Neuronal stem cell (in vitro differentiated cells): Measurements from ENCODE around the gene EIF2B4.

Experiments used
- DNase-seq: peaks from one replicate; pipeline ENCODE4 v3.0.0-alpha.2; 2013; ENCODE audit warnings: low spot score
- H2AFZ ChIP-seq: one replicate; pipeline ENCODE4 v1.6.1; 2013; ENCODE audit warnings: mild to moderate bottlenecking, low read length, inconsistent platforms
- H2AK5ac ChIP-seq: 2 replicates; pipeline ENCODE4 v1.6.1; 2013; ENCODE audit warnings: low read depth, mild to moderate bottlenecking, inconsistent platforms, low read length, moderate library complexity, mixed read lengths
- H2BK120ac ChIP-seq: 2 replicates; pipeline ENCODE4 v1.6.1; 2013; ENCODE audit warnings: low read depth, mild to moderate bottlenecking, inconsistent platforms, low read length, moderate library complexity, mixed read lengths
- H2BK12ac ChIP-seq: one replicate; pipeline ENCODE4 v1.6.1; 2013; ENCODE audit warnings: low read length, inconsistent platforms
- H2BK15ac ChIP-seq: 2 replicates; pipeline ENCODE4 v1.6.1; 2013; ENCODE audit warnings: mild to moderate bottlenecking, low read length, inconsistent platforms, mixed read lengths
- H2BK5ac ChIP-seq: one replicate; pipeline ENCODE4 v1.6.1; 2013; ENCODE audit warnings: inconsistent platforms, mild to moderate bottlenecking, low read length, moderate library complexity
- H3K14ac ChIP-seq: one replicate; pipeline ENCODE4 v1.6.1; 2013; ENCODE audit warnings: low read length, inconsistent platforms
- H3K18ac ChIP-seq: 2 replicates; pipeline ENCODE4 v1.6.1; 2013; ENCODE audit warnings: low read length, inconsistent platforms
- H3K23ac ChIP-seq: 2 replicates; pipeline ENCODE4 v1.6.1; 2013; ENCODE audit warnings: low read depth, mild to moderate bottlenecking, mixed read lengths, low read length, inconsistent platforms; ENCODE audit not compliant: poor library complexity
- H3K27ac ChIP-seq: replicated peaks from 3 replicates; pipeline ENCODE4 v1.5.1; 2013; ENCODE audit warnings: low read length, inconsistent platforms
- H3K27me3 ChIP-seq, 3 experiments: 2 replicates each; pipeline ENCODE4 v1.6.1; 2013; ENCODE audit warnings: low read length in 3 of 3, mild to moderate bottlenecking in 2 of 3, inconsistent platforms in 1 of 3, low read depth in 1 of 3, mixed read lengths in 1 of 3, moderate library complexity in 1 of 3; ENCODE audit not compliant: control insufficient read depth in 3 of 3, insufficient read depth in 3 of 3
- H3K36me3 ChIP-seq, 2 donors: replicated peaks in 1 of 2; 2 replicates each; pipeline ENCODE4 v1.6.1; 2013; ENCODE audit warnings: low read length in 2 of 2; ENCODE audit not compliant: control insufficient read depth in 2 of 2, insufficient read depth in 2 of 2
- H3K4ac ChIP-seq: 2 replicates; pipeline ENCODE4 v1.6.1; 2013; ENCODE audit warnings: inconsistent platforms, mild to moderate bottlenecking, low read length, moderate library complexity
- H3K4me1 ChIP-seq, 2 donors: 1 replicate in 1 of 2; 2 replicates in 1 of 2; pipeline ENCODE4 v1.6.1; 2013; ENCODE audit warnings: low read length in 2 of 2, low read depth in 1 of 2; ENCODE audit not compliant: control insufficient read depth in 2 of 2, insufficient read depth in 1 of 2
- H3K4me2 ChIP-seq: one replicate; pipeline ENCODE4 v1.6.1; 2013; ENCODE audit warnings: mild to moderate bottlenecking, low read length, inconsistent platforms; ENCODE audit not compliant: insufficient read depth, poor library complexity, severe bottlenecking
- H3K4me3 ChIP-seq, 2 donors: 2 replicates each; pipeline ENCODE4 v1.5.1; 2013; ENCODE audit warnings: low read length in 2 of 2, mild to moderate bottlenecking in 2 of 2, inconsistent platforms in 1 of 2, moderate library complexity in 1 of 2
- H3K79me1 ChIP-seq: one replicate; pipeline ENCODE4 v1.6.1; 2013; ENCODE audit warnings: low read depth, mild to moderate bottlenecking, inconsistent platforms, low read length, moderate library complexity
- H3K9ac ChIP-seq: one replicate; pipeline ENCODE4 v1.6.1; 2013; ENCODE audit warnings: mild to moderate bottlenecking, low read depth, low read length, inconsistent platforms; ENCODE audit not compliant: poor library complexity
- H3K9me3 ChIP-seq, 2 donors: replicated peaks in 1 of 2; 2 replicates each; pipeline versions ENCODE3 to v1.6.1; 2013; ENCODE audit warnings: low read length in 2 of 2, mild to moderate bottlenecking in 2 of 2, inconsistent platforms in 1 of 2, low read depth in 1 of 2, mixed read lengths in 1 of 2, moderate library complexity in 1 of 2; ENCODE audit not compliant: control insufficient read depth in 2 of 2, insufficient read depth in 1 of 2
- H4K8ac ChIP-seq: one replicate; pipeline ENCODE4 v1.6.1; 2013; ENCODE audit warnings: low read depth, mild to moderate bottlenecking, inconsistent platforms, low read length, moderate library complexity
- H4K91ac ChIP-seq: one replicate; pipeline ENCODE4 v1.6.1; 2013; ENCODE audit warnings: low read length, low read depth, mild to moderate bottlenecking, inconsistent platforms; ENCODE audit not compliant: poor library complexity
- WGBS, 2 donors: extraction: QIAGEN DNeasy Blood & Tissue Kit; methylation state at CpG; one replicate each; pipeline ENCODE4 v1.1.7; 2013; ENCODE audit warnings: missing lambda C conversion rate in 2 of 2, mixed read lengths in 1 of 2; ENCODE audit not compliant: insufficient read length in 2 of 2, insufficient replicate concordance in 1 of 2; ENCODE audit errors: extremely low coverage in 2 of 2; 5-methylcytosine and 5-hydroxymethylcytosine counted together

Gene EIF2B4

GRCh38 chr2:27323596-27324285 lies 46.4 kb downstream of the EIF2B4 start:
- DNase-seq = no peak
- peaks cover 6 to 12% of the 10 kb centered on the region in 2 donors for H3K4me1 ChIP-seq
- no peak overlapping the region for H3K23ac ChIP-seq

GRCh38 chr2:27322766-27323595 lies 47.2 kb downstream of the EIF2B4 start, which contains the start of gene MPV17:
Gene MPV17, minus strand, starts transcription at chr2:27323097. Its CDS starts 580 bp downstream, at chr2:27322517.
- no peak within 1 kb of the TSS for H2BK120ac ChIP-seq
- H4K8ac ChIP-seq = peak within 1 kb of the TSS; percentile 95
- peak within 1 kb of the TSS; percentile 95 for H3K23ac ChIP-seq
- H3K27ac ChIP-seq = peak within 1 kb of the TSS; percentile 41
- no peak within 1 kb of the TSS for H2BK5ac ChIP-seq
- H2BK15ac ChIP-seq = no peak within 1 kb of the TSS
- peaks cover 6 to 12% of the 10 kb centered on the region in 2 donors for H3K4me1 ChIP-seq
- no peak within 1 kb of the TSS for H2BK12ac ChIP-seq
- no peaks in the 10 kb centered on the region for H3K9me3 ChIP-seq
- H3K79me1 ChIP-seq = peaks cover 2% of the 10 kb centered on the region
- H3K36me3 ChIP-seq = peaks cover 14 to 31% of the 10 kb centered on the region in 2 donors
- H3K9ac ChIP-seq = peak within 1 kb of the TSS; percentile 86
- DNase-seq = peak; percentile 72
- H4K91ac ChIP-seq = no peak within 1 kb of the TSS
- H3K4ac ChIP-seq = no peak within 1 kb of the TSS
- peak within 1 kb of the TSS; percentile 74 to 86 for H3K4me3 ChIP-seq
- peak within 1 kb of the TSS; percentile 78 for H2AK5ac ChIP-seq
- H3K27me3 ChIP-seq = no peaks in the 10 kb centered on the region
- H3K18ac ChIP-seq = peak within 1 kb of the TSS; percentile 95
- WGBS, 2 donors = no CpG with 5 or more reads among the region's 39 CpGs
- H3K4me2 ChIP-seq = peak within 1 kb of the TSS; percentile 83
- H2AFZ ChIP-seq = peak within 1 kb of the TSS; percentile 86
- no peak within 1 kb of the TSS for H3K14ac ChIP-seq

More at GRCh38 chr2:27323596-27324285, 46.4 kb downstream of the EIF2B4 start:
- H3K27ac ChIP-seq = no peak overlapping the region
- no peak overlapping the region for H2BK5ac ChIP-seq
- peak overlapping the region; percentile 74 for H3K9ac ChIP-seq
- H3K27me3 ChIP-seq = no peaks in the 10 kb centered on the region
- no peak overlapping the region for H2BK12ac ChIP-seq
- H2AK5ac ChIP-seq = no peak overlapping the region
- peak overlapping the region; percentile 86 for H2AFZ ChIP-seq
- no peaks in the 10 kb centered on the region for H3K9me3 ChIP-seq
- H3K4ac ChIP-seq = no peak overlapping the region
- peaks cover 20 to 39% of the 10 kb centered on the region in 2 donors for H3K36me3 ChIP-seq
- peak overlapping the region; percentile 83 for H3K4me2 ChIP-seq
- H4K8ac ChIP-seq = no peak overlapping the region
- no peak overlapping the region for H4K91ac ChIP-seq
- H3K18ac ChIP-seq = no peak overlapping the region
- H3K14ac ChIP-seq = no peak overlapping the region
- H3K79me1 ChIP-seq = peaks cover 2% of the 10 kb centered on the region
- no peak overlapping the region for H2BK15ac ChIP-seq
- H2BK120ac ChIP-seq = no peak overlapping the region
- no CpG with 5 or more reads among the region's 5 CpGs for WGBS, 2 donors
- H3K4me3 ChIP-seq = peak overlapping the region; percentile 74 to 86

- WGBS, 2 donors = no CpG with 5 or more reads among the region's 10 CpGs
- H2BK5ac ChIP-seq = no peak overlapping the region
- H4K91ac ChIP-seq = no peak overlapping the region
- no peak overlapping the region for H4K8ac ChIP-seq
- H2AFZ ChIP-seq = peak overlapping the region; percentile 86
- no peak overlapping the region for H3K14ac ChIP-seq
- H2BK120ac ChIP-seq = no peak overlapping the region
- H3K27me3 ChIP-seq = no peaks in the 10 kb centered on the region
- H3K4me2 ChIP-seq = peak overlapping the region; percentile 83
- H3K4ac ChIP-seq = no peak overlapping the region
- H3K9me3 ChIP-seq = no peaks in the 10 kb centered on the region
- peak overlapping the region; percentile 86 for H3K9ac ChIP-seq
- DNase-seq = no peak
- H3K36me3 ChIP-seq = peaks cover 13 to 30% of the 10 kb centered on the region in 2 donors
- peak overlapping the region; percentile 20 for H2AK5ac ChIP-seq
- no peak overlapping the region for H3K27ac ChIP-seq
- peak overlapping the region; percentile 49 for H3K18ac ChIP-seq
- H3K4me3 ChIP-seq = peak overlapping the region; percentile 74 to 86
- peak overlapping the region; percentile 95 for H3K23ac ChIP-seq
- H3K79me1 ChIP-seq = peaks cover 2% of the 10 kb centered on the region
- H2BK15ac ChIP-seq = no peak overlapping the region
- H2BK12ac ChIP-seq = no peak overlapping the region
- peaks cover 6 to 12% of the 10 kb centered on the region in 2 donors for H3K4me1 ChIP-seq
These were observed 47.8 kb downstream of the EIF2B4 start for GRCh38 chr2:27322301-27322765.
